Measurements from ENCODE around the gene PCSK1N. TPM values are rescaled to one million over a fixed set of nuclear protein-coding genes. Genes with fewer than 3 reads are reported as not detected.

Gene PCSK1N
- total and polyA plus RNA-seq, 9 of the 15 experiments (the other 6 are each of a cell fraction or from before 2014, with no cell fraction given): 0.07 to 0.55 (median 0.54) TPM; not detected in 6

DNA sequence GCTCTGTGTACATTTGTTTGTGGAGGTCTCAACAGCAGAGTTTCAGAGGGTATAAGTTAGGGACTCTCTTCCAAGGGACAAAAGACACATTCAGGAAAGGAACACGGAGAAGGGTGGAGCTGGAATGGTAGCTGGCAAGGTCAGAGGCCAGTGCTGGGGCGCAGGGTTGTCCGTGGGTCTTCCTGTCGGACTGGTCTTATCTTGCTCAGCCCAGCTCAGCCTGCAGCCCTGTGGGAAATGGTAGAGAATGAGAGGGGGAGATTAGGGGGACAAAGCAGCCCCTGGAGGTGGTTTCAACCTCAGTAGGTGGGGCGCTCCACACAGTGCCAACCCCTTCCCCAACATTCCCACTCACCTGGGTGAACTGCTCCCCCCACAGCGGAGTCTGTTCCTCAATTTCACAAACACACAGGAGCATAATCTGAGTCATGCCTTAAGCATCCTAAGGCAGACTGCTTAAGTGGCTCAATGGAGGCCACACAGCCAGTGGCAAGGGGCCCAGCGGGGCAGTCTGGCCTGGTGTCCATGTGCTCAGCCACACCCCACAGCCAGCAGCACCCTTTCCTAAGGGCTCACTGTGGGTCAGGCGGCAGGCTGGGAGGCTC, 40.4 kb downstream of the PCSK1N start (continued):
- TF ChIP-seq, protein P1, sequence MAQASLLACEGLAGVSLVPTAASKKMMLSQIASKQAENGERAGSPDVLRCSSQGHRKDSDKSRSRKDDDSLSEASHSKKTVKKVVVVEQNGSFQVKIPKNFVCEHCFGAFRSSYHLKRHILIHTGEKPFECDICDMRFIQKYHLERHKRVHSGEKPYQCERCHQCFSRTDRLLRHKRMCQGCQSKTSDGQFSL (CRISPR knock-in tag; IDR thresholded peaks at IDR 0.05): peak; percentile 83
- TF ChIP-seq, protein P1 (tag; IDR thresholded peaks at IDR 0.05): peak in 1 of 2 experiments; percentile 27; a peak in 1 of 4 replicates
- TF ChIP-seq SOX6 (IDR thresholded peaks at IDR 0.05) (no peak; the same call in 1 of the 2 replicates), ZNF551 (CRISPR knock-in tag; IDR thresholded peaks at IDR 0.05) (peak; percentile 61; the same call in 1 of the 2 replicates), HDGF (IDR thresholded peaks at IDR 0.05) (0 out of 2 replicates have a peak, but pooled peaks have one; percentile 3), NR2C2 (CRISPR knock-in tag; IDR thresholded peaks at IDR 0.05) (no peak), NR2C2 (tag; IDR thresholded peaks at IDR 0.05) (peak; percentile 74), MAFK (IDR thresholded peaks at IDR 0.05; ENCODE audit: low read length) (0 out of 2 replicates have a peak, but pooled peaks have one; percentile 9), ZNF23 (CRISPR knock-in tag; IDR thresholded peaks at IDR 0.05) (no peak), RBM22 (IDR thresholded peaks at IDR 0.05; ENCODE audit: low read depth, low read length, poor library complexity, severe bottlenecking) (no peak), HMGXB4 (CRISPR knock-in tag; IDR thresholded peaks at IDR 0.05) (no peak), ARID1B (IDR thresholded peaks at IDR 0.05) (peak; percentile 53), ZNF197 (CRISPR knock-in tag; IDR thresholded peaks at IDR 0.05; ENCODE audit: low read depth) (no peak), ZNF696 (CRISPR knock-in tag; conservative IDR thresholded peaks at IDR 0.05) (0 out of 2 replicates have a peak, but pooled peaks have one; percentile 27), KLF6 (CRISPR knock-in tag; IDR thresholded peaks at IDR 0.05; ENCODE audit: borderline replicate concordance) (no peak), ATF1 (CRISPR knock-in tag; IDR thresholded peaks at IDR 0.05) (no peak), ATF1 (tag; IDR thresholded peaks at IDR 0.05) (no peak)
- TF ChIP-seq, protein P2, sequence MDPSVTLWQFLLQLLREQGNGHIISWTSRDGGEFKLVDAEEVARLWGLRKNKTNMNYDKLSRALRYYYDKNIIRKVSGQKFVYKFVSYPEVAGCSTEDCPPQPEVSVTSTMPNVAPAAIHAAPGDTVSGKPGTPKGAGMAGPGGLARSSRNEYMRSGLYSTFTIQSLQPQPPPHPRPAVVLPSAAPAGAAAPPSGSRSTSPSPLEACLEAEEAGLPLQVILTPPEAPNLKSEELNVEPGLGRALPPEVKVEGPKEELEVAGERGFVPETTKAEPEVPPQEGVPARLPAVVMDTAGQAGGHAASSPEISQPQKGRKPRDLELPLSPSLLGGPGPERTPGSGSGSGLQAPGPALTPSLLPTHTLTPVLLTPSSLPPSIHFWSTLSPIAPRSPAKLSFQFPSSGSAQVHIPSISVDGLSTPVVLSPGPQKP (CRISPR knock-in tag; IDR thresholded peaks at IDR 0.05): no peak
- TF ChIP-seq, protein P3, sequence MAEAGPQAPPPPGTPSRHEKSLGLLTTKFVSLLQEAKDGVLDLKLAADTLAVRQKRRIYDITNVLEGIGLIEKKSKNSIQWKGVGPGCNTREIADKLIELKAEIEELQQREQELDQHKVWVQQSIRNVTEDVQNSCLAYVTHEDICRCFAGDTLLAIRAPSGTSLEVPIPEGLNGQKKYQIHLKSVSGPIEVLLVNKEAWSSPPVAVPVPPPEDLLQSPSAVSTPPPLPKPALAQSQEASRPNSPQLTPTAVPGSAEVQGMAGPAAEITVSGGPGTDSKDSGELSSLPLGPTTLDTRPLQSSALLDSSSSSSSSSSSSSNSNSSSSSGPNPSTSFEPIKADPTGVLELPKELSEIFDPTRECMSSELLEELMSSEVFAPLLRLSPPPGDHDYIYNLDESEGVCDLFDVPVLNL (CRISPR knock-in tag; IDR thresholded peaks at IDR 0.05; ENCODE audit: low read depth): no peak
- TF ChIP-seq, protein P4, sequence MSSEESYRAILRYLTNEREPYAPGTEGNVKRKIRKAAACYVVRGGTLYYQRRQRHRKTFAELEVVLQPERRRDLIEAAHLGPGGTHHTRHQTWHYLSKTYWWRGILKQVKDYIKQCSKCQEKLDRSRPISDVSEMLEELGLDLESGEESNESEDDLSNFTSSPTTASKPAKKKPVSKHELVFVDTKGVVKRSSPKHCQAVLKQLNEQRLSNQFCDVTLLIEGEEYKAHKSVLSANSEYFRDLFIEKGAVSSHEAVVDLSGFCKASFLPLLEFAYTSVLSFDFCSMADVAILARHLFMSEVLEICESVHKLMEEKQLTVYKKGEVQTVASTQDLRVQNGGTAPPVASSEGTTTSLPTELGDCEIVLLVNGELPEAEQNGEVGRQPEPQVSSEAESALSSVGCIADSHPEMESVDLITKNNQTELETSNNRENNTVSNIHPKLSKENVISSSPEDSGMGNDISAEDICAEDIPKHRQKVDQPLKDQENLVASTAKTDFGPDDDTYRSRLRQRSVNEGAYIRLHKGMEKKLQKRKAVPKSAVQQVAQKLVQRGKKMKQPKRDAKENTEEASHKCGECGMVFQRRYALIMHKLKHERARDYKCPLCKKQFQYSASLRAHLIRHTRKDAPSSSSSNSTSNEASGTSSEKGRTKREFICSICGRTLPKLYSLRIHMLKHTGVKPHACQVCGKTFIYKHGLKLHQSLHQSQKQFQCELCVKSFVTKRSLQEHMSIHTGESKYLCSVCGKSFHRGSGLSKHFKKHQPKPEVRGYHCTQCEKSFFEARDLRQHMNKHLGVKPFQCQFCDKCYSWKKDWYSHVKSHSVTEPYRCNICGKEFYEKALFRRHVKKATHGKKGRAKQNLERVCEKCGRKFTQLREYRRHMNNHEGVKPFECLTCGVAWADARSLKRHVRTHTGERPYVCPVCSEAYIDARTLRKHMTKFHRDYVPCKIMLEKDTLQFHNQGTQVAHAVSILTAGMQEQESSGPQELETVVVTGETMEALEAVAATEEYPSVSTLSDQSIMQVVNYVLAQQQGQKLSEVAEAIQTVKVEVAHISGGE (CRISPR knock-in tag; IDR thresholded peaks at IDR 0.05): 0 out of 6 replicates have a peak, but pooled peaks of 1 of the 3 experiments have one; percentile 13

All from K562 (cell line).